Stimulated activated naive CD4-positive, alpha-beta T cell treated with Interleukin-2 at 50 U/mL for 16 hours (primary cell): Measurements from ENCODE around the gene SEMA3A.
"Not testable (repeated sequence)": the region's sequence is repeated elsewhere in the genome, so short reads cannot be mapped to it uniquely, and the experiment has no call there.

ENCODE experiments used
- DNase-seq: peaks from one replicate; lab custom pipeline; 2025; lab: John Stamatoyannopoulos, UW

The SEMA3A gene

GRCh38 chr7:84060000-84060399 is 134.6 kb downstream of the SEMA3A start:
- no peak for DNase-seq

GRCh38 chr7:84058311-84059076 is 136.1 kb downstream of the SEMA3A start:
- no peak for DNase-seq

- DNase-seq = no peak
Measured at GRCh38 chr7:84057576-84057975, 137.0 kb downstream of the SEMA3A start.

- DNase-seq = no peak
Measured at GRCh38 chr7:84055904-84056605, 138.5 kb downstream of the SEMA3A start.

GRCh38 chr7:84055199-84055598 is 139.4 kb downstream of the SEMA3A start:
- DNase-seq = not testable (repeated sequence)

- no peak for DNase-seq
Measured at GRCh38 chr7:84049071-84049836, 145.3 kb downstream of the SEMA3A start.

- no peak for DNase-seq
Measured at GRCh38 chr7:84047085-84047484, 147.5 kb downstream of the SEMA3A start.

GRCh38 chr7:84044834-84045233 is 149.8 kb downstream of the SEMA3A start:
- no peak for DNase-seq

GRCh38 chr7:84043661-84044191 is 150.9 kb downstream of the SEMA3A start:
- DNase-seq = no peak

GRCh38 chr7:84042110-84042539 is 152.5 kb downstream of the SEMA3A start:
- DNase-seq = no peak

- no peak for DNase-seq
Measured at GRCh38 chr7:84041649-84042048, 152.9 kb downstream of the SEMA3A start.

- no peak for DNase-seq
Measured at GRCh38 chr7:84040355-84040754, 154.2 kb downstream of the SEMA3A start.

GRCh38 chr7:84039432-84039831 is 155.2 kb downstream of the SEMA3A start:
- DNase-seq = no peak

GRCh38 chr7:84027678-84028077 is 166.9 kb downstream of the SEMA3A start:
- DNase-seq = no peak

GRCh38 chr7:84025332-84025927 is 169.2 kb downstream of the SEMA3A start:
- no peak for DNase-seq

GRCh38 chr7:84022684-84023308 is 171.8 kb downstream of the SEMA3A start:
- DNase-seq = no peak

GRCh38 chr7:84022009-84022408 is 172.6 kb downstream of the SEMA3A start:
- no peak for DNase-seq

GRCh38 chr7:84021292-84021908 is 173.2 kb downstream of the SEMA3A start:
- DNase-seq = no peak

- no peak for DNase-seq
Measured at GRCh38 chr7:84017651-84018050, 176.9 kb downstream of the SEMA3A start.

- DNase-seq = no peak
Measured at GRCh38 chr7:84013616-84014240, 180.9 kb downstream of the SEMA3A start.

GRCh38 chr7:84009782-84010181 is 184.8 kb downstream of the SEMA3A start:
- DNase-seq = no peak
